Rectal smooth muscle tissue (tissue), 1 donor: ENCODE data around the gene SIRT7.

Experiments
- H3K27ac ChIP-seq: one replicate; pipeline ENCODE4 v1.7.0; 2013; ENCODE audit warnings: low read depth, low read length, inconsistent platforms
- H3K27me3 ChIP-seq: one replicate; pipeline ENCODE4 v1.7.0; 2013; ENCODE audit warnings: low read length; ENCODE audit not compliant: control insufficient read depth, insufficient read depth
- H3K36me3 ChIP-seq: one replicate; pipeline ENCODE4 v1.7.0; 2013; ENCODE audit warnings: low read length; ENCODE audit not compliant: control insufficient read depth, insufficient read depth
- H3K4me1 ChIP-seq: one replicate; pipeline ENCODE4 v1.7.0; 2013; ENCODE audit warnings: low read length; ENCODE audit not compliant: control insufficient read depth, insufficient read depth
- H3K4me3 ChIP-seq: one replicate; pipeline ENCODE4 v1.7.0; 2013; ENCODE audit warnings: low read length
- H3K9ac ChIP-seq: one replicate; pipeline ENCODE4 v1.7.0; 2013; ENCODE audit warnings: low read length

SIRT7 gene

GRCh38 chr17:81933178-81933699 lies 15.3 kb upstream of the SIRT7 start:
- no peak overlapping the region for H3K4me3 ChIP-seq
- H3K36me3 ChIP-seq, result no peaks in the 10 kb centered on the region
- H3K27me3 ChIP-seq, result peaks cover 5% of the 10 kb centered on the region
- no peak overlapping the region for H3K9ac ChIP-seq
- peaks cover 4% of the 10 kb centered on the region for H3K4me1 ChIP-seq
- no peak overlapping the region for H3K27ac ChIP-seq

- H3K27me3 ChIP-seq, result peaks cover 5% of the 10 kb centered on the region
- no peak overlapping the region for H3K27ac ChIP-seq
- H3K36me3 ChIP-seq, result no peaks in the 10 kb centered on the region
- H3K4me3 ChIP-seq, result no peak overlapping the region
- no peak overlapping the region for H3K9ac ChIP-seq
- peaks cover 4% of the 10 kb centered on the region for H3K4me1 ChIP-seq
Observed at GRCh38 chr17:81932333-81932983, 14.5 kb upstream of the SIRT7 start.

GRCh38 chr17:81931557-81932332 lies 13.8 kb upstream of the SIRT7 start:
- H3K4me3 ChIP-seq, result no peak overlapping the region
- no peaks in the 10 kb centered on the region for H3K36me3 ChIP-seq
- H3K27me3 ChIP-seq, result peaks cover 5% of the 10 kb centered on the region

GRCh38 chr17:81931189-81931556 lies 13.2 kb upstream of the SIRT7 start:
- Histone ChIP-seq H3K27ac (no peak overlapping the region), H3K27me3 (peaks cover 5% of the 10 kb centered on the region), H3K4me1 (peaks cover 2% of the 10 kb centered on the region), H3K36me3 (no peaks in the 10 kb centered on the region), H3K9ac (no peak overlapping the region), H3K4me3 (no peak overlapping the region)

More at GRCh38 chr17:81931557-81932332, 13.8 kb upstream of the SIRT7 start:
- Histone ChIP-seq H3K9ac (no peak overlapping the region), H3K4me1 (peaks cover 3% of the 10 kb centered on the region), H3K27ac (no peak overlapping the region)

- no peak overlapping the region for H3K4me3 ChIP-seq
- no peak overlapping the region for H3K27ac ChIP-seq
- H3K27me3 ChIP-seq, result peaks cover 5% of the 10 kb centered on the region
- H3K4me1 ChIP-seq, result peaks cover 6% of the 10 kb centered on the region
- no peaks in the 10 kb centered on the region for H3K36me3 ChIP-seq
- H3K9ac ChIP-seq, result no peak overlapping the region
Observed at GRCh38 chr17:81930142-81931125, 12.5 kb upstream of the SIRT7 start.

- no peak overlapping the region for H3K4me3 ChIP-seq
Observed at GRCh38 chr17:81929253-81930141, 11.5 kb upstream of the SIRT7 start.

GRCh38 chr17:81928544-81929252 lies 10.7 kb upstream of the SIRT7 start:
- peak overlapping the region; percentile 71 for H3K4me3 ChIP-seq
- no peaks in the 10 kb centered on the region for H3K36me3 ChIP-seq
- peaks cover 14% of the 10 kb centered on the region for H3K4me1 ChIP-seq
- no peak overlapping the region for H3K27ac ChIP-seq
- H3K27me3 ChIP-seq, result peaks cover 5% of the 10 kb centered on the region
- H3K9ac ChIP-seq, result no peak overlapping the region

More at GRCh38 chr17:81929253-81930141, 11.5 kb upstream of the SIRT7 start:
- H3K4me1 ChIP-seq, result peaks cover 12% of the 10 kb centered on the region
- no peak overlapping the region for H3K9ac ChIP-seq
- H3K36me3 ChIP-seq, result no peaks in the 10 kb centered on the region
- peaks cover 5% of the 10 kb centered on the region for H3K27me3 ChIP-seq
- no peak overlapping the region for H3K27ac ChIP-seq

GRCh38 chr17:81927653-81928543 lies 9.9 kb upstream of the SIRT7 start, which contains the start of gene MAFG:
TSS of gene MAFG (minus strand) at chr17:81927735. CDS start at chr17:81923185, 4,550 bp downstream.
- H3K4me3 ChIP-seq, result peak within 1 kb of the TSS; percentile 89
- no peaks in the 10 kb centered on the region for H3K36me3 ChIP-seq
- peaks cover 5% of the 10 kb centered on the region for H3K27me3 ChIP-seq
- peak within 1 kb of the TSS; percentile 91 for H3K27ac ChIP-seq
- peaks cover 17% of the 10 kb centered on the region for H3K4me1 ChIP-seq
- H3K9ac ChIP-seq, result peak within 1 kb of the TSS; percentile 61

- Histone ChIP-seq H3K27me3 (peaks cover 3% of the 10 kb centered on the region), H3K4me1 (peaks cover 20% of the 10 kb centered on the region), H3K9ac (peak overlapping the region; percentile 61), H3K36me3 (peaks cover 6% of the 10 kb centered on the region), H3K4me3 (peak overlapping the region; percentile 89), H3K27ac (peak overlapping the region; percentile 91)
Observed at GRCh38 chr17:81927152-81927652, 9.2 kb upstream of the SIRT7 start.
